T-helper 1 cell treated with Interleukin-12 subunit alpha and Interleukin-12 subunit beta and Interleukin-4 antibody, amounts not matched to agents 30 μg/mL and 1 μg/mL, for 36 hours (primary cell): ENCODE measurements around the gene RREB1.
"Not testable (repeated sequence)": the region's sequence is repeated elsewhere in the genome, so short reads cannot be mapped to it uniquely, and the experiment has no call there.

Source experiments
- H3K27ac Mint-ChIP-seq: one replicate; pipeline ENCODE4 v1.8.0; 2021; ENCODE audit warnings: mild to moderate bottlenecking, mixed read lengths
- H3K27me3 Mint-ChIP-seq: one replicate; pipeline ENCODE4 v1.8.0; 2021; ENCODE audit warnings: low read depth, mixed read lengths
- H3K36me3 Mint-ChIP-seq: one replicate; pipeline ENCODE4 v1.8.0; 2021; ENCODE audit warnings: low read depth, mixed read lengths
- H3K4me1 Mint-ChIP-seq: one replicate; pipeline ENCODE4 v1.8.0; 2021; ENCODE audit warnings: low read depth, mixed read lengths
- H3K4me3 Mint-ChIP-seq: one replicate; pipeline ENCODE4 v1.8.0; 2021; ENCODE audit warnings: mild to moderate bottlenecking, moderate library complexity, mixed read lengths
- H3K9me3 Mint-ChIP-seq: one replicate; pipeline ENCODE4 v1.8.0; 2021; ENCODE audit warnings: mixed read lengths

The RREB1 gene

GRCh38 chr6:7268362-7268761 is 160.6 kb downstream of the RREB1 start:
- peaks cover 4% of the 10 kb centered on the region for H3K9me3 Mint-ChIP-seq
- no peaks in the 10 kb centered on the region for H3K36me3 Mint-ChIP-seq
- no peak overlapping the region for H3K27ac Mint-ChIP-seq
- H3K4me3 Mint-ChIP-seq: no peak overlapping the region
- no peaks in the 10 kb centered on the region for H3K27me3 Mint-ChIP-seq
- no peaks in the 10 kb centered on the region for H3K4me1 Mint-ChIP-seq

GRCh38 chr6:7268816-7269555 is 161.2 kb downstream of the RREB1 start:
- no peaks in the 10 kb centered on the region for H3K36me3 Mint-ChIP-seq
- no peaks in the 10 kb centered on the region for H3K27me3 Mint-ChIP-seq
- no peak overlapping the region for H3K4me3 Mint-ChIP-seq
- H3K27ac Mint-ChIP-seq: no peak overlapping the region
- H3K4me1 Mint-ChIP-seq: peaks cover 2% of the 10 kb centered on the region
- H3K9me3 Mint-ChIP-seq: peaks cover 4% of the 10 kb centered on the region

- Mint-ChIP-seq H3K4me1 (peaks cover 2% of the 10 kb centered on the region), H3K27ac (no peak overlapping the region), H3K27me3 (no peaks in the 10 kb centered on the region), H3K9me3 (peaks cover 4% of the 10 kb centered on the region), H3K4me3 (no peak overlapping the region), H3K36me3 (no peaks in the 10 kb centered on the region)
These were observed 162.1 kb downstream of the RREB1 start for GRCh38 chr6:7269816-7270215.

GRCh38 chr6:7270320-7271204 is 162.8 kb downstream of the RREB1 start:
- no peaks in the 10 kb centered on the region for H3K36me3 Mint-ChIP-seq
- H3K27me3 Mint-ChIP-seq: no peaks in the 10 kb centered on the region
- H3K9me3 Mint-ChIP-seq: peaks cover 4% of the 10 kb centered on the region
- peaks cover 2% of the 10 kb centered on the region for H3K4me1 Mint-ChIP-seq
- H3K27ac Mint-ChIP-seq: no peak overlapping the region
- no peak overlapping the region for H3K4me3 Mint-ChIP-seq

DNA sequence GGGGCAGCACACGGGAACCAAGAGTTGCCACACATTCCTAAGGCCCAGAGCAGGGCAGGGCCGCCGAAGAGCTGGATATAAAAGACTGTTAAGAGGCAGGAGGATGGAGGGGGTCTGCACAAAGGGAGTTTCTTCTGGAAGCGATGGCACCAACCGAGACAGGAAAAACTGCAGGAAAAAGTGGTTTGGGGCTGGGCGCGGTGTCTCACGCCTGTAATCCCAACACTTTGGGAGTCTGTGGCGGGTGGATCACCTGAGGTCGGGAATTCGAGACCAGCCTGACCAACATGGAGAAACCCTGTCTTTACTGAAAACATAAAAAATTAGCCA is 163.4 kb downstream of the RREB1 start:
- H3K4me1 Mint-ChIP-seq: peaks cover 5% of the 10 kb centered on the region
- no peak overlapping the region for H3K4me3 Mint-ChIP-seq
- H3K27me3 Mint-ChIP-seq: no peaks in the 10 kb centered on the region
- no peaks in the 10 kb centered on the region for H3K36me3 Mint-ChIP-seq
- no peak overlapping the region for H3K27ac Mint-ChIP-seq
- peaks cover 2% of the 10 kb centered on the region for H3K9me3 Mint-ChIP-seq

DNA sequence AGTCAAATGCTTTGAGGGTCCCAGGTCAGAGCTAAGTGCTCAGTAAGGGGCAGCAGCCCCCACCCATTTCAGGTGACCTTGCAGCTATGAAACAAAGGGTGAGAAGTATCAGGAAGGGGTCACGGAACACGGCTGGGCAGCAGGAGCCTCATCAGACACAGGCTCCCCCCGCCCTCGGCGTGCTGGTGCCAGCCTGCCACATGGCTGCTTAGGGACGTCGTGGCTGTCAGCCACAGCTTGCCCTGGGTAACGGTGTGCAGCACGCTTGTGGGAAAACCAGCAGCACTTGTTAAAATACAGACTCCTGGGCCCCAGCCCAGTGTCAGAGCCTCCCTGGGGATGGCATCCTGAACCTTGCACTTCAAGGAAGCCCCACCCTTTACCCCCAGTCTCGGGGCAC is 165.9 kb downstream of the RREB1 start:
- H3K9me3 Mint-ChIP-seq: no peaks in the 10 kb centered on the region
- H3K27ac Mint-ChIP-seq: no peak overlapping the region
- H3K4me1 Mint-ChIP-seq: peaks cover 5% of the 10 kb centered on the region
- no peak overlapping the region for H3K4me3 Mint-ChIP-seq
- H3K27me3 Mint-ChIP-seq: no peaks in the 10 kb centered on the region
- H3K36me3 Mint-ChIP-seq: no peaks in the 10 kb centered on the region

- H3K27me3 Mint-ChIP-seq, H3K36me3 Mint-ChIP-seq, H3K4me3 Mint-ChIP-seq, H3K4me1 Mint-ChIP-seq, H3K27ac Mint-ChIP-seq, H3K9me3 Mint-ChIP-seq: not testable (repeated sequence)
These were observed 166.8 kb downstream of the RREB1 start for GRCh38 chr6:7274525-7274924.

- H3K4me1 Mint-ChIP-seq: peaks cover 8% of the 10 kb centered on the region
- H3K36me3 Mint-ChIP-seq: no peaks in the 10 kb centered on the region
- no peaks in the 10 kb centered on the region for H3K27me3 Mint-ChIP-seq
- no peaks in the 10 kb centered on the region for H3K9me3 Mint-ChIP-seq
- no peak overlapping the region for H3K4me3 Mint-ChIP-seq
- H3K27ac Mint-ChIP-seq: no peak overlapping the region
These were observed 168.4 kb downstream of the RREB1 start for GRCh38 chr6:7276199-7276524.

- H3K36me3 Mint-ChIP-seq: peaks cover 25% of the 10 kb centered on the region
- peak overlapping the region; percentile 4 for H3K4me3 Mint-ChIP-seq
- peaks cover 19% of the 10 kb centered on the region for H3K4me1 Mint-ChIP-seq
- H3K27ac Mint-ChIP-seq: peak overlapping the region; percentile 39
- H3K9me3 Mint-ChIP-seq: no peaks in the 10 kb centered on the region
- H3K27me3 Mint-ChIP-seq: no peaks in the 10 kb centered on the region
These were observed 174.5 kb downstream of the RREB1 start for GRCh38 chr6:7282097-7282906.

DNA sequence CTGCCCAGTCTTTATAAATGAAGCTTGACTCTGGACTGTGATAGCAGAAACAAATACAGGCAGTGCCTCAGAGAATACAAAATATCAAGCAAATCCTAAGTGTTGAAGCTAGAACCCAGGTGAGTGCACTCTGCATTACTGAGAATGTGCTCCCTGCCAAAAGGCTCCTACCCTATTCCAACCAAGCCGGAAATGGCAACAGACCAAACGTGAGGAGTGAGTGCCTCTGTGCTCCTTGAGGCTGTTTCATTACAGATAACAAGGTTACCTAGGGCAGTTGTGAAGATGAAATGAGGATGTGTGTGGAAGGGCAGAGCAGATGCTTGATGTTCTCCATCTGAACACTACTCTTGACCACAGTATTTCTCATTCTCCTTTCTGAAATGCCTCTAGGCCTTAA is 175.9 kb downstream of the RREB1 start:
- Mint-ChIP-seq H3K4me1 (peaks cover 20% of the 10 kb centered on the region), H3K27me3 (no peaks in the 10 kb centered on the region), H3K9me3 (no peaks in the 10 kb centered on the region), H3K36me3 (peaks cover 35% of the 10 kb centered on the region), H3K27ac (no peak overlapping the region), H3K4me3 (no peak overlapping the region)

DNA sequence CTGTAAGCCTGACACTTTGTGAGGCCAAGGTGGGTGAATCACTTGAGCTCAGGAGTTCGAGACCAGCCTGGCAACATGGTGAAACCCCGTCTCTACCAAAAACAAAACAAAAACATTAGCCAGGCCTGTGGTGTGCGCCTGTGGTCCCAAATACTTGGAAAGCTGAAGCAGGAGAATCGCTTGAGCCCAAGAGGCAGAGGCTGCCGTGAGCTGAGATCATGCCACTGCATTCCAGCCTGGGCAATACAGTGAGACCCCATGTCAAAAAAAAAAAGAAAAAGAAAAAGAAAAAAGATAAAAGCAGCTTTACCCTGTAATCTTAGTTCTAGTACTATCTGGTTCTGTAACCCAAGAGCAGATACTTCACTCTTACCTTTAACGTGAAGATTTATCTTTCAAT is 177.7 kb downstream of the RREB1 start:
- H3K4me1 Mint-ChIP-seq: peaks cover 20% of the 10 kb centered on the region
- no peak overlapping the region for H3K4me3 Mint-ChIP-seq
- no peaks in the 10 kb centered on the region for H3K9me3 Mint-ChIP-seq
- peaks cover 50% of the 10 kb centered on the region for H3K36me3 Mint-ChIP-seq
- no peaks in the 10 kb centered on the region for H3K27me3 Mint-ChIP-seq
- H3K27ac Mint-ChIP-seq: no peak overlapping the region

- no peaks in the 10 kb centered on the region for H3K27me3 Mint-ChIP-seq
- H3K4me1 Mint-ChIP-seq: peaks cover 8% of the 10 kb centered on the region
- H3K9me3 Mint-ChIP-seq: no peaks in the 10 kb centered on the region
- H3K4me3 Mint-ChIP-seq: no peak overlapping the region
- no peak overlapping the region for H3K27ac Mint-ChIP-seq
- H3K36me3 Mint-ChIP-seq: peaks cover 55% of the 10 kb centered on the region
These were observed 182.3 kb downstream of the RREB1 start for GRCh38 chr6:7290079-7290478.

DNA sequence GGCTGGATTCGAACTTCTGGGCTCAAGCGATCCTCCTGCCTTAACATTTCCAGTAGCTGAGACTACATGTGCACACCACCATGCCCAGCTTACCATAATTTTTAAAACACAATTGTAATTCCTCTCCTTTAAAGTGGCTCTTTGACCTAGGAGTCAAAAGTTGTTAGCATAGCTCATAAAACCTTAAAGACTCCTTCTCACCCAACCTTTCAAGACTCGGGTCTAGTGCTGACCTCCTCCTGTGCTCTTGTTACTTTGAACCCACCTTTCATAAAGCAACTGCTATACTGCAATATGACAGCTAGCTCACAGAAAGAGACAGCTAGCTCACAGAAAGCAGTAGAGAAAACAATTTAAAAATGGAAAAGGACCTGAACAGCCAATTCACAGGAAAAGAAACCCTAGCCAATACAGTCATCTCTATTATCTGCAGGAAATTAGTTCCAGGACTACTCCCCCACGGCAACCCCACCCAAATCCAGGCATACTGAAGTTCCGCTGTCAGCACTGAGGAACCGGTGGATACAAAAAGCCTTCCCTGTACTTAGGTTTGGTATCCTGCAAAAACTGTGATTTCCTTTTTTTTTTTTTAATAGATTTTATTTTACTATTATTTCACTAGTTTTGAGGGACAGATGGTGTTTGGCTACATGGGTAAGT is 185.0 kb downstream of the RREB1 start:
- Mint-ChIP-seq H3K4me3 (no peak overlapping the region), H3K4me1 (peaks cover 7% of the 10 kb centered on the region), H3K27me3 (no peaks in the 10 kb centered on the region), H3K36me3 (peaks cover 46% of the 10 kb centered on the region), H3K9me3 (no peaks in the 10 kb centered on the region), H3K27ac (no peak overlapping the region)

DNA sequence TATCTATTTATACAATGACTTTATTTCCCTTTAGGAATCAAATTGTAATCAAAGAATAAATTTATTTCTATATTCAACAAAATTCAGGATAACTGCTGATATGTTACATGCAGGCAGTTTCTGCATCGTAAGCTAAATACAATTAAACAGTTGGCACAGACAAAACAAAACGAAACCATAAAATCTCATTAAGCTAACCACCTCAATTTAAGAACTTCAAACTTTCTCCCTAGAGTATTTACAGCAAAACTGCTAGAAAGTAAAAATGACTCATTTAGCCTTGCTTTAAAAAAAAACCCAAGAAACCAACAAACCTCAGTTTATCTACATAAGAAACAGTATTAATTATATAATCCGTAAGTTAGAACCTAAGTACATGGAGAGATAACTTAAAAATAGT is 188.2 kb downstream of the RREB1 start:
- no peaks in the 10 kb centered on the region for H3K9me3 Mint-ChIP-seq
- H3K4me1 Mint-ChIP-seq: peaks cover 15% of the 10 kb centered on the region
- H3K4me3 Mint-ChIP-seq: no peak overlapping the region
- no peaks in the 10 kb centered on the region for H3K27me3 Mint-ChIP-seq
- peaks cover 41% of the 10 kb centered on the region for H3K36me3 Mint-ChIP-seq
- no peak overlapping the region for H3K27ac Mint-ChIP-seq
